ENCODE data around the gene MYO1B. TPM values are rescaled to one million over a fixed set of nuclear protein-coding genes. Genes with fewer than 3 reads are reported as not detected.
"Not testable (repeated sequence)": the region's sequence is repeated elsewhere in the genome, so short reads cannot be mapped to it uniquely, and the experiment has no call there.

Gene MYO1B
- total RNA-seq, 1 experiment from 2014 or later = 4.1 TPM

- DNase-seq (ENCODE audit: low spot score) = no peak
Observed at GRCh38 chr2:191451116-191451515, 205.9 kb downstream of the MYO1B start.

- DNase-seq (ENCODE audit: low spot score) = no peak
Observed at GRCh38 chr2:191452065-191452464, 206.9 kb downstream of the MYO1B start.

GRCh38 chr2:191453761-191454160 is 208.6 kb downstream of the MYO1B start:
- no peak for DNase-seq (ENCODE audit: low spot score)

GRCh38 chr2:191456506-191456905 is 211.3 kb downstream of the MYO1B start:
- not testable (repeated sequence) for DNase-seq (ENCODE audit: low spot score)

- no peak for DNase-seq (ENCODE audit: low spot score)
Observed at GRCh38 chr2:191459158-191459557, 214.0 kb downstream of the MYO1B start.

- DNase-seq (ENCODE audit: low spot score) = no peak
Observed at GRCh38 chr2:191462370-191462769, 217.2 kb downstream of the MYO1B start.

- no peak for DNase-seq (ENCODE audit: low spot score)
Observed at GRCh38 chr2:191463790-191464189, 218.6 kb downstream of the MYO1B start.

- DNase-seq (ENCODE audit: low spot score) = peak; percentile 54
Observed at GRCh38 chr2:191465766-191466420, 220.7 kb downstream of the MYO1B start.

GRCh38 chr2:191467113-191467512 is 221.9 kb downstream of the MYO1B start:
- DNase-seq (ENCODE audit: low spot score) = no peak

- no peak for DNase-seq (ENCODE audit: low spot score)
Observed at GRCh38 chr2:191470306-191470705, 225.1 kb downstream of the MYO1B start.

- no peak for DNase-seq (ENCODE audit: low spot score)
Observed at GRCh38 chr2:191474464-191474863, 229.3 kb downstream of the MYO1B start.

Other genes starting within 250 kb of the MYO1B start
- gene STAT1, start 231.2 kb upstream of the MYO1B start, total RNA-seq (2014; rRNA removed; shearing (Covaris generic)) = 55.0 and 64.7 TPM in 2 replicates
- 0.55 and 0.93 TPM in 2 replicates for gene STAT4, start 94.4 kb upstream of the MYO1B start, total RNA-seq (2014; rRNA removed; shearing (Covaris generic))